ENCODE results near the gene SLN. TPM values are rescaled to one million over a fixed set of nuclear protein-coding genes. Genes with fewer than 3 reads are reported as not detected.

Gene SLN
- total RNA-seq, 1 experiment from 2014 or later: not detected

DNA sequence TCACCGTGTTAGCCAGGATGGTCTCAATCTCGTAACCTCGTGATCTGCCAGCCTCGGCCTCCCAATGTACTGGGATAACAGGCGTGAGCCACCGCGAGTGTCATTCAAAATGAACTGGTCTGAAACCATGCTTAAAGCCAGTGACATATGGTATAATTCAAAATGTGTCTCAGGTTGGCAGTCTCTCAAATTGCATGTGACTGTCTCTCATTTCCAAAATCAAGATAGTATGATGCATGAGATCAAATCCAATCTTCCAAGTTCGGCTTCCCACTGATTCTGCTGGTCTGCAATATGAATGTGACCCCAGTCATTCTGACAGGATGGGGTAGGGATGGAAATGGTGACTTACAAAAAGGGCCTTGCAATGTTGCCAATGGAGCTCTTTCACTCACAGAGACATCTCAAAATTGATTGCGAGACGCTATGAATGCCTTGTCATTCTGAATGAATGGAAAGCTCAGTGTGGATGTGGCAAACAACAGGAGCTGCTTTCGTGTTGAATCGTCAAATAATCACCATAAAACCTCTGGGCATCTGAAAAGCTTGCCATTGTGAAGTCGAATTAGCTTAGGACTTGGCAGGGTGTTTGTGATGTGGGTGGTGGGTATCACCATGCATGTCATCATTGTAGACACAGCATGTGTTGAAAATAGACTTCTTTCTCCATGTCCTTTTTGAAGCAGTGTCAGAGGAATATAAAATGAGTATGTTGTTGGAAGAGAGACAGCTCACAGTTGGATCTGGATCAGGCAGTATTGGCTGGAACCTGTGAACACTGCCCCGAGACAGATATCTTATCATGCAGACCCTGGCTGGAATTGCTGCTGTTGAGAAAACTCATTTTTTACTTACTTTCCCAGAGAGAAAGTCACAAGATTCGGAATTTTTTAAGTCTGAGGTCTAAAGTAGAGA, 12.2 kb downstream of the SLN start:
- Histone ChIP-seq H3K36me3 (ENCODE audit: control insufficient read depth in 1 of 2, insufficient read depth in 2 of 2, low read length in 2 of 2) (no peaks in the 10 kb centered on the region), H3K9ac (ENCODE audit: low read length) (no peak overlapping the region), H3K9me3 (ENCODE audit: control insufficient read depth in 1 of 2, insufficient read depth in 1 of 2, low read depth in 1 of 2, low read length in 2 of 2) (no peaks in the 10 kb centered on the region), H2AFZ (ENCODE audit: low read depth, low read length, poor library complexity, severe bottlenecking) (no peak overlapping the region), H4K20me1 (ENCODE audit: insufficient read depth) (no peaks in the 10 kb centered on the region), H3K4me2 (ENCODE audit: low read length) (no peak overlapping the region), H3K4me1 (ENCODE audit: control insufficient read depth in 1 of 2, insufficient read depth in 2 of 2, low read length in 2 of 2) (peaks cover 11 to 19% of the 10 kb centered on the region in 2 experiments), H3K9me2 (ENCODE audit: insufficient read depth) (peaks cover 3% of the 10 kb centered on the region; the same call in 1 of the 2 replicates), H3K4me3 (replicated peaks in 1 of 2; ENCODE audit: low read depth in 1 of 2, low read length in 2 of 2) (no peak overlapping the region), H3K27me3 (ENCODE audit: insufficient read depth, low read length) (no peaks in the 10 kb centered on the region), H3K79me2 (ENCODE audit: insufficient read depth, low read length) (no peaks in the 10 kb centered on the region), H3K27ac (ENCODE audit: low read depth, low read length) (no peak overlapping the region)
- BruUV-seq (replicated peaks): no TSS peak
- CTCF ChIA-PET: interaction anchor here (1.0 kb wide), 1 partner anchor 10 kb away, joined by 3 read pairs; no protein-coding TSS in a partner anchor
- intact Hi-C loops (cut with micrococcal nuclease): no loop called here
- TF ChIP-seq POLR2AphosphoS5 (IDR thresholded peaks at IDR 0.05; ENCODE audit: low read depth, low read length) (no peak), CEBPB (IDR thresholded peaks at IDR 0.05; ENCODE audit: low read depth) (no peak), JUND (IDR thresholded peaks at IDR 0.05) (no peak), ZFX (IDR thresholded peaks at IDR 0.05) (no peak), CBX3 (IDR thresholded peaks at IDR 0.05; ENCODE audit: low read depth) (no peak), ELF1 (IDR thresholded peaks at IDR 0.05; ENCODE audit: borderline replicate concordance, low read depth) (no peak)
- TF ChIP-seq, protein P1, sequence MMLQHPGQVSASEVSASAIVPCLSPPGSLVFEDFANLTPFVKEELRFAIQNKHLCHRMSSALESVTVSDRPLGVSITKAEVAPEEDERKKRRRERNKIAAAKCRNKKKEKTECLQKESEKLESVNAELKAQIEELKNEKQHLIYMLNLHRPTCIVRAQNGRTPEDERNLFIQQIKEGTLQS (IDR thresholded peaks at IDR 0.05): no peak
- POLR2A ChIA-PET: no interaction called here
- ATAC-seq (no peak), DNase-seq (ENCODE audit: low read depth, low spot score) (no peak)
- RAD21 ChIA-PET (ENCODE audit: low non-redundant PET in 1 of 2, low total read pairs in 2 of 2, uncharacterized antibody in 2 of 2, unreplicated experiment in 2 of 2): no interaction called here

DNA sequence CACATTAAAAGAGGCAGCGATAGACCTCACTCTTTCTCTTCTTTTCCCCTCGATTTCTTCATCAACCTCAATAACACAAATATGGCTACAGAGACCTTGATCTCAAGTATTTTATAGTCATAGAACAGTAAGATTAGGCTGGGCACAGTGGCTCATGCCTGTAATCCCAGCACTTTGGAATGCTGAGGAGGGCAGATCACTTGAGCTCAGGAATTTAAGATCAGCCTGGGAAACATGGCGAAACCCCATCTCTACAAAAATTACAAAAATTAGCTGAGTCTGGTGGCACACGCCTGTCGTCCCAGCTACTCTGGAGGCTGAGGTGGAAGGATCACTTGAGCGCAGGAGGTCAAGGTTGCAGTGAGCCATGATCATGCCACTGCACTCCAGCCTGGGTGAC, 14.6 kb downstream of the SLN start:
- H3K9me3 ChIP-seq (ENCODE audit: control insufficient read depth in 1 of 2, insufficient read depth in 1 of 2, low read depth in 1 of 2, low read length in 2 of 2): no peaks in the 10 kb centered on the region; a peak in 1 of 4 replicates
- ATAC-seq (no peak), DNase-seq (ENCODE audit: low read depth, low spot score) (no peak)
- no peaks in the 10 kb centered on the region for H4K20me1 ChIP-seq (ENCODE audit: insufficient read depth)
- peaks cover 11 to 19% of the 10 kb centered on the region in 2 experiments for H3K4me1 ChIP-seq (ENCODE audit: control insufficient read depth in 1 of 2, insufficient read depth in 2 of 2, low read length in 2 of 2)
- H3K79me2 ChIP-seq (ENCODE audit: insufficient read depth, low read length): no peaks in the 10 kb centered on the region
- H3K4me3 ChIP-seq (replicated peaks in 1 of 2; ENCODE audit: low read depth in 1 of 2, low read length in 2 of 2): no peak overlapping the region
- no peak overlapping the region for H3K9ac ChIP-seq (ENCODE audit: low read length)
- no peak overlapping the region for H3K27ac ChIP-seq (ENCODE audit: low read depth, low read length)
- RAD21 ChIA-PET (ENCODE audit: low non-redundant PET in 1 of 2, low total read pairs in 2 of 2, uncharacterized antibody in 2 of 2, unreplicated experiment in 2 of 2): no interaction called here
- POLR2A ChIA-PET: no interaction called here
- no peak for TF ChIP-seq POLR2A (IDR thresholded peaks at IDR 0.05; ENCODE audit: borderline replicate concordance, extremely low read depth, insufficient read depth, insufficient read length)
- TF ChIP-seq EGR1 (IDR thresholded peaks at IDR 0.05; ENCODE audit: low read depth): no peak
- TF ChIP-seq SRF (IDR thresholded peaks at IDR 0.05; ENCODE audit: low read depth): no peak
- TF ChIP-seq FOSL1 (IDR thresholded peaks at IDR 0.05; ENCODE audit: low read depth): no peak
- no peak for TF ChIP-seq EZH2 (IDR thresholded peaks at IDR 0.05)
- no peak for TF ChIP-seq YY1 (IDR thresholded peaks at IDR 0.05; ENCODE audit: extremely low read depth, insufficient replicate concordance, low read depth, low read length)
- TF ChIP-seq, protein P2, sequence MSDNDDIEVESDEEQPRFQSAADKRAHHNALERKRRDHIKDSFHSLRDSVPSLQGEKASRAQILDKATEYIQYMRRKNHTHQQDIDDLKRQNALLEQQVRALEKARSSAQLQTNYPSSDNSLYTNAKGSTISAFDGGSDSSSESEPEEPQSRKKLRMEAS (IDR thresholded peaks at IDR 0.05): no peak
- no peak for TF ChIP-seq TCF7L2 (IDR thresholded peaks at IDR 0.05; ENCODE audit: borderline replicate concordance, extremely low read depth, insufficient read depth, insufficient read length)
- no peak for TF ChIP-seq RAD21 (IDR thresholded peaks at IDR 0.05; ENCODE audit: low read depth)
- no peak for TF ChIP-seq SIN3A (IDR thresholded peaks at IDR 0.05; ENCODE audit: low read depth)
- TF ChIP-seq, protein P3, sequence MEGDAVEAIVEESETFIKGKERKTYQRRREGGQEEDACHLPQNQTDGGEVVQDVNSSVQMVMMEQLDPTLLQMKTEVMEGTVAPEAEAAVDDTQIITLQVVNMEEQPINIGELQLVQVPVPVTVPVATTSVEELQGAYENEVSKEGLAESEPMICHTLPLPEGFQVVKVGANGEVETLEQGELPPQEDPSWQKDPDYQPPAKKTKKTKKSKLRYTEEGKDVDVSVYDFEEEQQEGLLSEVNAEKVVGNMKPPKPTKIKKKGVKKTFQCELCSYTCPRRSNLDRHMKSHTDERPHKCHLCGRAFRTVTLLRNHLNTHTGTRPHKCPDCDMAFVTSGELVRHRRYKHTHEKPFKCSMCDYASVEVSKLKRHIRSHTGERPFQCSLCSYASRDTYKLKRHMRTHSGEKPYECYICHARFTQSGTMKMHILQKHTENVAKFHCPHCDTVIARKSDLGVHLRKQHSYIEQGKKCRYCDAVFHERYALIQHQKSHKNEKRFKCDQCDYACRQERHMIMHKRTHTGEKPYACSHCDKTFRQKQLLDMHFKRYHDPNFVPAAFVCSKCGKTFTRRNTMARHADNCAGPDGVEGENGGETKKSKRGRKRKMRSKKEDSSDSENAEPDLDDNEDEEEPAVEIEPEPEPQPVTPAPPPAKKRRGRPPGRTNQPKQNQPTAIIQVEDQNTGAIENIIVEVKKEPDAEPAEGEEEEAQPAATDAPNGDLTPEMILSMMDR (IDR thresholded peaks at IDR 0.05 in 2 of 3, conservative IDR thresholded peaks at IDR 0.05 in 1 of 3; ENCODE audit: borderline replicate concordance in 1 of 3, insufficient read depth in 1 of 3, low read depth in 2 of 3, low read length in 2 of 3): no peak
- peaks cover 5% of the 10 kb centered on the region; the same call in 1 of the 2 replicates for H3K9me2 ChIP-seq (ENCODE audit: insufficient read depth)
- peak overlapping the region; percentile 97 for H2AFZ ChIP-seq (ENCODE audit: low read depth, low read length, poor library complexity, severe bottlenecking)
- CTCF ChIA-PET: interaction anchor here (1.2 kb wide), 1 partner anchor 134 kb away, joined by 4 read pairs; no protein-coding TSS in a partner anchor
- no peaks in the 10 kb centered on the region for H3K36me3 ChIP-seq (ENCODE audit: control insufficient read depth in 1 of 2, insufficient read depth in 2 of 2, low read length in 2 of 2)
- no peak overlapping the region for H3K4me2 ChIP-seq (ENCODE audit: low read length)
- no TSS peak for BruUV-seq (replicated peaks)
- intact Hi-C loops (cut with micrococcal nuclease): no loop called here
- H3K27me3 ChIP-seq (ENCODE audit: insufficient read depth, low read length): no peaks in the 10 kb centered on the region

All from HCT116 (cell line).